Measurements from ENCODE around the gene SFT2D3. TPM values are rescaled to one million over a fixed set of nuclear protein-coding genes. Genes with fewer than 3 reads are reported as not detected.

SFT2D3 gene
- total and polyA plus RNA-seq, 9 of the 15 experiments (the other 6 are each of a cell fraction or from before 2014, with no cell fraction given), result 7.5 to 9.9 (median 8.9) TPM; not detected in 2

- no peak for TF ChIP-seq HDAC6 (IDR thresholded peaks at IDR 0.05; ENCODE audit: low read depth, low read length)
- no peak for TF ChIP-seq SMARCE1 (IDR thresholded peaks at IDR 0.05)
- TF ChIP-seq MITF (IDR thresholded peaks at IDR 0.05), result no peak
- TF ChIP-seq MTA3 (IDR thresholded peaks at IDR 0.05; ENCODE audit: borderline replicate concordance), result peak; percentile 20; the same call in 1 of the 2 replicates
- TF ChIP-seq XRCC4 (IDR thresholded peaks at IDR 0.05; ENCODE audit: extremely low read depth, insufficient read depth, insufficient read length), result no peak
- no peak for TF ChIP-seq SRSF9 (IDR thresholded peaks at IDR 0.05; ENCODE audit: borderline replicate concordance, low read depth, low read length)
- peak in 1 of 2 experiments; percentile 53; a peak in 1 of 3 replicates for TF ChIP-seq CBX3 (IDR thresholded peaks at IDR 0.05; ENCODE audit: borderline replicate concordance in 1 of 2, low read length in 2 of 2)
- no peak for TF ChIP-seq TEAD2 (tag; IDR thresholded peaks at IDR 0.05)
- 0 out of 4 replicates have a peak, but pooled peaks of 1 of the 2 experiments have one; percentile 34 for TF ChIP-seq BCLAF1 (IDR thresholded peaks at IDR 0.05; ENCODE audit: borderline replicate concordance in 1 of 2, control insufficient read depth in 1 of 2, low read depth in 2 of 2, low read length in 1 of 2)
- TF ChIP-seq MTA1 (IDR thresholded peaks at IDR 0.05; ENCODE audit: borderline replicate concordance), result no peak
- 0 out of 2 replicates have a peak, but pooled peaks have one; percentile 29 for TF ChIP-seq ZNF395 (CRISPR knock-in tag; IDR thresholded peaks at IDR 0.05)
- no peak for TF ChIP-seq ZC3H8 (IDR thresholded peaks at IDR 0.05)
- TF ChIP-seq LARP7 (IDR thresholded peaks at IDR 0.05), result no peak
- no peak for TF ChIP-seq SMAD3 (CRISPR knock-in tag; conservative IDR thresholded peaks at IDR 0.05)
- no peak for TF ChIP-seq ZNF121 (CRISPR knock-in tag; conservative IDR thresholded peaks at IDR 0.05)
- no peak for TF ChIP-seq WHSC1 (IDR thresholded peaks at IDR 0.05; ENCODE audit: low read length)
- TF ChIP-seq ZNF324 (CRISPR knock-in tag; IDR thresholded peaks at IDR 0.05), result no peak
- TF ChIP-seq SMAD1 (IDR thresholded peaks at IDR 0.05; ENCODE audit: low read depth, low read length, partially characterized antibody), result no peak
- TF ChIP-seq THAP7 (CRISPR knock-in tag; IDR thresholded peaks at IDR 0.05), result peak; percentile 79; the same call in 1 of the 2 replicates
- no peak for TF ChIP-seq FIP1L1 (IDR thresholded peaks at IDR 0.05; ENCODE audit: low read depth, low read length, poor library complexity, severe bottlenecking)
- no peak for TF ChIP-seq MLX (CRISPR knock-in tag; conservative IDR thresholded peaks at IDR 0.05)
Measured at GRCh38 chr2:127701651-127702394, 526 bp downstream of the SFT2D3 start (continued).

Data from K562 (cell line).